GF-D8 (cell line): ENCODE data around the gene CREB3L2.

Source experiments
- DNase-seq: peaks from one replicate; lab custom pipeline; 2025; lab: John Stamatoyannopoulos, UW

The CREB3L2 gene

GRCh38 chr7:137951700-137952425 lies 50.0 kb downstream of the CREB3L2 start:
- DNase-seq = no peak

DNA sequence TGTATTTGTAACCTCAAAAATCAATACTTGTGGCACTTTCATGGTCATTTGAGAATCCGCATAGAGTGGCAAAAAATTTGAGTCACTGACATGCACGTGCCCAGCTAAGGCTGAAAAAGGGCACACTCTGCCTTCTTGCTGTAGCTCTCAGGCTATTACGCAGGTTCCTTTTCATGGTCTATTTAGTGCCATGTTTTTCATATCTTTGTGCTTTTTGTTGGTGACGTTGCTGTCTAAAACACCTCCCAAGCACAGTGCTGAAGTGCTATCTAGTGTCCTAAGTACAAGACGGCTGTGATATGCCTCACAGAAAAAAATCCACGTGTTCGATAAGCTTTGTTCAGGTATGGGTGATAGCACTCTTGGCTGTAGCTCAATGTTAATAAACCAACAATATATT lies 50.9 kb downstream of the CREB3L2 start:
- DNase-seq = no peak

GRCh38 chr7:137950263-137950621 lies 51.6 kb downstream of the CREB3L2 start:
- DNase-seq = no peak

- no peak for DNase-seq
Measured at GRCh38 chr7:137949416-137950262, 52.2 kb downstream of the CREB3L2 start.

DNA sequence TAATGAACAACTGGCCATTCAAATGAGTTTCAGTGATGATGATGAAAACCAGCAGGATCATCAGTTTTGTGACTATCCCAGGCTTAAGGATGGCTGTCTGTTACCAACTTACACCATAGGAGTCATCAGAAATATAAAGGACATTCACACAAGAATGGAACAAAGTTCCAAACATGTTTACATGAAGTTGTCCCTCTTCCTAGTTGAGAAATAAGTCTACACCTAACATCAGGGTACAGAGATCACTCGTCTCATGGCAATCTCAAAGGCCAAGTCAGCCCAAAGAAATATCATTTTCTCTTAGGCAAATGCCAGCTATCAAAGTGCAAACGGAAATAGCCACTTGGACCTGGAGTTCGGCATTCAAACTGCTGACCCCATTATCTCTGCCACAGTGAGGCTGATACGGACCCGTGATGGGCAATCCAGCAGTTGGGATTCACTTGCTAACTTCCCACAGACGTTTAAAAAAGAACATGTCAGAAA lies 53.0 kb downstream of the CREB3L2 start:
- no peak for DNase-seq

GRCh38 chr7:137948083-137948844 lies 53.6 kb downstream of the CREB3L2 start:
- no peak for DNase-seq

- DNase-seq = no peak
Measured at GRCh38 chr7:137947046-137947445, 54.8 kb downstream of the CREB3L2 start.

DNA sequence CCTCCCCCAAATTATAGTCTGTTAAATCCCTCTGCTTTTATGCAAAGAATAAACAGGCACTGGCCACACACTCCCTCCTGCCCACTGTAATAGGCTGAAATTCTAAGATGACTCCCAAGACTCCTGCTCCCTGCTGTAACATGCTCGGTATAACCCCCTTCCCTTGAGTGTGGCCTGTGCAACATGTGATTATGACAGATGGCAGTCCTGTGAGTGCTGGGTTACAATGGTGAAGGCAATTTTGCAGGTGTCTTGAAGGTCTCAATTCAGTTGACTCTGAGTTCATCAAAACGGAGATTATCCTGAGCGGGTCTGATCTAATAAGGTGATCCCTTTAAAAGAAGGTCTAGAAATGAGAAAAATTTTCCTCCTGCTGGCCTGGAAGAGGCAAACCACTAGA lies 55.9 kb downstream of the CREB3L2 start:
- DNase-seq = no peak

DNA sequence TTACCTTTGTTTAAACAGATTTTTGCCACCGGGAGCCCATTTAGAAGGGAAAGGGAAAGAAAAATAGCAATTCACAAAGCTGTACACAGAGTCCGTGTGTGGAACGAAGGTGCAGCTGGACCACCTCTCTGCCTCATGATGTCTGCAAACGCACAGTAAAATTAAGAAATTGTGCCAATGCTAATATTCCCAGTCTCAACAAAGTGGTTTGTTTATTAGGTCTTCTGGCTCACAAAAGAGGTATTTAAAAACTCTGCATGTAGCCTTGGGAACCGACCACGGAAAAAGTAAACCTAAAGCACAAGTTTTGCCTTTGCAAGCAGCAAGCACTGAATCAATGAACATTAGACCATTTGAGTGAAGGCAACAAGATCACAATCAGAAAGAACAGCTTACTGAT lies 57.7 kb downstream of the CREB3L2 start:
- DNase-seq = no peak

GRCh38 chr7:137943132-137943551 lies 58.7 kb downstream of the CREB3L2 start:
- no peak for DNase-seq

- DNase-seq = no peak
Measured at GRCh38 chr7:137942484-137943115, 59.3 kb downstream of the CREB3L2 start.

- DNase-seq = no peak
Measured at GRCh38 chr7:137940656-137941518, 61.0 kb downstream of the CREB3L2 start.

- no peak for DNase-seq
Measured at GRCh38 chr7:137940218-137940617, 61.7 kb downstream of the CREB3L2 start.

GRCh38 chr7:137937202-137937560 lies 64.7 kb downstream of the CREB3L2 start:
- no peak for DNase-seq

GRCh38 chr7:137936509-137937201 lies 65.2 kb downstream of the CREB3L2 start:
- no peak for DNase-seq

- DNase-seq = peak; percentile 86
Measured at GRCh38 chr7:137935884-137936508, 65.9 kb downstream of the CREB3L2 start.

- no peak for DNase-seq
Measured at GRCh38 chr7:137934941-137935883, 66.7 kb downstream of the CREB3L2 start.

DNA sequence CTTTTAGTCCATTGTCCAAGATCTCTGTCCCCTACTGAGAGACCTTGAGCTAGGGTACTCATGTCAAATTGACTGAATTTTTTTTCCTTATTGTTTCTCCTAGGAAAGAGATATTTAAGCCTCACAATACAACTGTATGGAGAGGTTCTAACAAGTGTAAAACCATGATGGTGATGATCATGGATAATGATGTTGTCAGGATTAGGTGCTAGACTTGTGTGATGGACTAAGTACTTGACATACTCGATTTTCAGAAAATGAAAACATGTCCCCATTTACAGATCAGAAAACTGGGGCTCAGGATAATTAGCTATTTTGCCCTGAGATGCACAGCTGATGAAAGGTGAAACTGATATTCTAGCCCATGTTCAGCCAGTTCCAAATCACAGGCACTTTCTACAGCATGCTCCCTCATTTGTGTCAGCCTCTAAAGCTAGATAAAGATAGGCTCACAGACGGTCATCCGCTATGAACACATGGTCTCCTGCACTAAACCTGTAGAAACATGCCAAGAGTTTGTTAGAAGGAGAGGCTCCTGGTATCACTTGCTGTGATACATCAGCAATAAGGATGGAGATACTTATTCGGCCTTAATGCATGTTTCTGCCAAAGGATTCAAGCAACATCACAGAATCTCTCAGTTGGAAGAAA lies 67.6 kb downstream of the CREB3L2 start:
- DNase-seq = no peak
